K562 (cell line): Measurements from ENCODE around the gene GET3. TPM values are rescaled to one million over a fixed set of nuclear protein-coding genes. Genes with fewer than 3 reads are reported as not detected.

Experiments
- ATAC-seq: fragments of 200-7000 bp; cut with Tn5 transposase; 3 replicates; pipeline ENCODE4 v1.9.1; 2020; ENCODE audit warnings: moderate library complexity
- BruUV-seq: library from RNA; stranded (reverse); fragments of 400-500 nt; replicated peaks from 2 replicates; lab custom pipeline; 2021; lab: Mats Ljungman, UMichigan
- CTCF ChIA-PET: fragments of 300-600 bp; formaldehyde crosslinking; extraction: SDS; loops from one replicate; lab custom pipeline; 2021; ENCODE audit warnings: low intra/inter-chr PET ratio; lab: Yijun Ruan, JAX
- POLR2A ChIA-PET: fragments of 300-600, 350-650 bp; sonication (Branson Sonifier 250); formaldehyde crosslinking; extraction: SDS; loops from one replicate; lab custom pipeline; 2021; ENCODE audit warnings: antibody characterized with exemption, inconsistent platforms; lab: Yijun Ruan, JAX
- DNase-seq, 4 experiments: peaks; one replicate each; pipeline versions ENCODE4 v3.0.0 to v3.0.0-alpha.2; 2011 to 2018; ENCODE audit warnings: low spot score in 3 of 4, mixed read lengths in 3 of 4; ENCODE audit errors: extremely low read depth in 1 of 4
- FAIRE-seq: peaks from 2 replicates; lab custom pipeline; 2011; peaks lifted over from hg19 to GRCh38; lab: Jason Lieb, UNC
- H2AFZ ChIP-seq: 2 replicates; pipeline ENCODE4 v1.6.0; 2011; ENCODE audit warnings: low read depth, low read length, control low read depth, inconsistent platforms
- H3K27ac ChIP-seq: fragments of 200-600 bp; 3 replicates; pipeline ENCODE4 v1.8.0; 2011; ENCODE audit warnings: low read depth, mild to moderate bottlenecking, control low read depth, inconsistent platforms, low read length, moderate library complexity, mixed read lengths; ENCODE audit errors: extremely low read depth
- H3K27me3 ChIP-seq, 2 experiments: fragments of 300-600 bp in 1 of 2; 2 replicates in 1 of 2; 3 replicates in 1 of 2; pipeline versions ENCODE4 v1.6.0 to v1.8.0; 2011; ENCODE audit warnings: inconsistent platforms in 2 of 2, low read length in 2 of 2, mild to moderate bottlenecking in 1 of 2, mixed read lengths in 1 of 2, moderate library complexity in 1 of 2; ENCODE audit not compliant: control insufficient read depth in 2 of 2, insufficient read depth in 2 of 2
- H3K36me3 ChIP-seq: fragments of 300-600 bp; 3 replicates; pipeline ENCODE4 v1.8.0; 2011; ENCODE audit warnings: mild to moderate bottlenecking, low read length, inconsistent platforms; ENCODE audit not compliant: control insufficient read depth, insufficient read depth
- H3K4me1 ChIP-seq, 2 experiments: fragments of 200-600 bp in 1 of 2; replicated peaks in 1 of 2; 2 replicates in 1 of 2; 3 replicates in 1 of 2; pipeline versions ENCODE4 v1.5.1 to v1.8.0; 2011; ENCODE audit warnings: inconsistent platforms in 2 of 2, low read length in 2 of 2, mild to moderate bottlenecking in 1 of 2, mixed read lengths in 1 of 2, moderate library complexity in 1 of 2; ENCODE audit not compliant: control insufficient read depth in 2 of 2, insufficient read depth in 2 of 2
- H3K4me2 ChIP-seq: 2 replicates; pipeline ENCODE4 v1.6.1; 2011; ENCODE audit warnings: low read length, control low read depth, inconsistent platforms, mixed read lengths; ENCODE audit not compliant: insufficient read depth
- H3K4me3 ChIP-seq: fragments of 200-600 bp; sonication (generic), shearing (Covaris generic); 2 replicates; pipeline ENCODE4 v1.5.1; 2016; ENCODE audit warnings: control low read depth, inconsistent platforms
- H3K79me2 ChIP-seq: fragments of 200-600 bp; 3 replicates; pipeline ENCODE4 v1.8.0; 2011; ENCODE audit warnings: low read length, inconsistent platforms; ENCODE audit not compliant: control insufficient read depth, insufficient read depth
- H3K9ac ChIP-seq, 2 experiments: 2 replicates each; pipeline versions ENCODE4 v1.6.0 to v1.6.1; 2011; ENCODE audit warnings: low read depth in 2 of 2, low read length in 2 of 2, control low read depth in 1 of 2, inconsistent platforms in 1 of 2, mild to moderate bottlenecking in 1 of 2, mixed read lengths in 1 of 2; ENCODE audit not compliant: insufficient read depth in 1 of 2
- H3K9me1 ChIP-seq: one replicate; pipeline ENCODE4 v1.6.0; 2011; ENCODE audit warnings: inconsistent platforms, mild to moderate bottlenecking, low read length, moderate library complexity; ENCODE audit not compliant: control insufficient read depth, insufficient read depth
- H3K9me3 ChIP-seq: replicated peaks from 2 replicates; pipeline ENCODE4 v1.5.1; 2011; ENCODE audit warnings: low read depth, low read length, inconsistent platforms; ENCODE audit not compliant: control insufficient read depth, insufficient read depth
- H4K20me1 ChIP-seq: replicated peaks from 2 replicates; pipeline ENCODE4 v1.6.1; 2011; ENCODE audit warnings: low read length, inconsistent platforms, mixed read lengths; ENCODE audit not compliant: control insufficient read depth, insufficient read depth
- ARID4B ChIP-seq: sonication (generic); formaldehyde crosslinking; IDR thresholded peaks from 2 replicates; pipeline ENCODE4 v1.8.0; 2022; ENCODE audit warnings: mild to moderate bottlenecking, missing genetic modification reagents
- ATF4 ChIP-seq: fragments of 450-650 bp; formaldehyde crosslinking; IDR thresholded peaks from 2 replicates; pipeline ENCODE4 v1.4.0; 2022; ENCODE audit warnings: mild to moderate bottlenecking, moderate library complexity
- COPS2 ChIP-seq: fragments of 450-650 bp; conservative IDR thresholded peaks from 2 replicates; pipeline ENCODE4 v1.6.1; 2016; ENCODE audit warnings: mild to moderate bottlenecking, moderate library complexity
- FOS ChIP-seq: IDR thresholded peaks from 3 replicates; pipeline ENCODE4 v1.6.1; 2011; ENCODE audit not compliant: insufficient read length; ENCODE audit errors: extremely low read depth
- HMG20A ChIP-seq: fragments of 450-650 bp; formaldehyde crosslinking; conservative IDR thresholded peaks from 2 replicates; pipeline ENCODE4 v1.4.0; 2020; ENCODE audit warnings: mild to moderate bottlenecking, mixed read lengths
- POLR2G ChIP-seq: fragments of 200-400 bp; formaldehyde crosslinking; IDR thresholded peaks from 2 replicates; pipeline ENCODE4 v1.6.1; 2017; ENCODE audit warnings: low read depth, mild to moderate bottlenecking, antibody characterized with exemption, low read length, moderate library complexity
- XRCC3 ChIP-seq: fragments of 450-650 bp; IDR thresholded peaks from 2 replicates; pipeline ENCODE4 v1.6.1; 2017; ENCODE audit warnings: mild to moderate bottlenecking, moderate library complexity
- ZNF584 ChIP-seq: fragments of 200-800 bp; sonication (Bioruptor generic); IDR thresholded peaks from 2 replicates; pipeline ENCODE4 v1.6.1; 2016; ENCODE audit warnings: low read depth, mild to moderate bottlenecking, missing genetic modification characterization, missing compliant biosample characterization
- WGBS: fragments of 100-300 bp; shearing (Covaris generic); methylation state at CpG from one replicate; pipeline ENCODE4 v1.1.6; 2016; ENCODE audit warnings: low coverage, mixed read lengths; ENCODE audit not compliant: insufficient coverage; ENCODE audit errors: missing lambda C conversion rate; 5-methylcytosine and 5-hydroxymethylcytosine counted together
- in situ Hi-C: fragments of 300-500 bp; cut with MboI; formaldehyde crosslinking; loops from 4 replicates; pipeline ENCODE4 v1.15.0; 2018; ENCODE audit warnings: inconsistent platforms, mixed read lengths
- intact Hi-C: fragments of 100-400 bp; cut with micrococcal nuclease; formaldehyde crosslinking; loops from 2 replicates; pipeline ENCODE4 v1.14.2; 2022
- polyA plus RNA-seq, 8 experiments: library from polyadenylated mRNA; depleted of rRNA in 4 of 8; stranded (reverse) in 5 of 8; unstranded in 3 of 8; fragments of >200 nt; fragmentation: Nextera tagmentation in 2 of 8; fragmentation: Illumina TruSeq in 1 of 8; extraction: Ambion mirVana in 2 of 8; extraction: Trizol in 1 of 8; gene quantifications; 2 replicates each; pipeline versions ENCODE4 v1.2.1 to v1.2.3, GENCODE V29; 2011 to 2014; ENCODE audit warnings: inconsistent platforms in 1 of 8, missing spikeins in 1 of 8
- total RNA-seq, 7 experiments: library from RNA; depleted of rRNA in 6 of 7; stranded (reverse); fragments of >200 nt in 6 of 7; fragmentation: Illumina TruSeq in 2 of 7; extraction: Trizol in 2 of 7; gene quantifications; 2 replicates each; pipeline versions ENCODE4 v1.2.1 to v1.2.3, GENCODE V29; 2011 to 2021; ENCODE audit warnings: low replicate concordance in 1 of 7
- TF ChIP-seq, protein P1 (sequence below): sonication (generic); formaldehyde crosslinking; IDR thresholded peaks from 2 replicates; pipeline ENCODE4 v1.9.0; 2022; ENCODE audit warnings: mild to moderate bottlenecking, missing genetic modification reagents

Gene GET3
- total and polyA plus RNA-seq, 9 of the 15 experiments (the other 6 are each of a cell fraction or from before 2014, with no cell fraction given) = 8.3 to 83.5 (median 51.8) TPM

- Histone ChIP-seq H3K36me3 (peaks cover 93% of the 10 kb centered on the region), H3K4me3 (no peak overlapping the region), H3K27ac (no peak overlapping the region), H3K9me1 (peaks cover 5% of the 10 kb centered on the region), H3K4me2 (no peak overlapping the region), H4K20me1 (no peaks in the 10 kb centered on the region), H3K4me1 (peaks cover 0 to 30% of the 10 kb centered on the region in 2 experiments; a peak in 1 of 5 replicates), H3K9ac (0 out of 4 replicates have a peak overlapping the region, but pooled peaks of 1 of the 2 experiments have one; percentile 7), H3K79me2 (peaks cover 3% of the 10 kb centered on the region; the same call in 2 of the 3 replicates), H2AFZ (no peak overlapping the region), H3K9me3 (no peaks in the 10 kb centered on the region), H3K27me3 (no peaks in the 10 kb centered on the region)
- DNase-seq (no peak), ATAC-seq (no peak), FAIRE-seq (no peak)
- CTCF ChIA-PET = no interaction called here
- 92% methylated on average over 9 of the region's 13 CpGs for WGBS
- intact Hi-C loops (no loop called here), in situ Hi-C loops (no loop called here)
- TF ChIP-seq POLR2G (peak; percentile 28; the same call in 1 of the 2 replicates), COPS2 (no peak)
- BruUV-seq = no TSS peak
- POLR2A ChIA-PET = no interaction called here
Observed at GRCh38 chr19:12706332-12706718, 31.0 kb upstream of the GET3 start.

DNA sequence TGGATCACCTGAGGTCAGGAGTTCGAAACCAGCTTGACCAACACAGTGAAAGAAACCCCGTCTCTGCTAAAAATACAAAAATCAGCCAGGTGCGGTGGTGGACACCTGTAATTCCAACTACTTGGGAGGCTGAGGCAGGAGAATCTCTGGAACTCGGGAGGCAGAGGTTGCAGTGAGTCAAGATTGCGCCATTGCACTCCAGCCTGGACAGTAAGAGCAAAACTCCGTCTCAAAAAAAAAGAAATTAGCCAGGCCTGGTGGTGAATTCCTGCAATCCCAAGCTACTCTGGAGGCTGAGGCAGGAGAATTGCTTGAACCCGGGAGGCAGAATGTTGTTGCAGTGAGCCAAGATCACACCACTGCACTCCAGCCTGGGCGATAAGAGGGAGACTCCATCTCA lies 28.7 kb upstream of the GET3 start:
- H2AFZ ChIP-seq = no peak overlapping the region
- FAIRE-seq = no peak
- ChIA-PET POLR2A (interaction anchor here (0.7 to 1.6 kb wide), 3 partner anchors 10 to 92 kb away, joined by 3 to 4 read pairs (median 3); no protein-coding TSS in a partner anchor), CTCF (no interaction called here)
- no peaks in the 10 kb centered on the region for H3K27me3 ChIP-seq
- in situ Hi-C loops (no loop called here), intact Hi-C loops (no loop called here)
- H3K4me3 ChIP-seq = no peak overlapping the region
- no peak overlapping the region for H3K4me2 ChIP-seq
- no peaks in the 10 kb centered on the region for H3K9me3 ChIP-seq
- H3K4me1 ChIP-seq = peaks cover 0 to 20% of the 10 kb centered on the region in 2 experiments; a peak in 1 of 5 replicates
- no TSS peak for BruUV-seq
- no peak for ATAC-seq
- no peak overlapping the region for H3K27ac ChIP-seq
- no peaks in the 10 kb centered on the region; the same call in 1 of the 2 replicates for H4K20me1 ChIP-seq
- peaks cover 8% of the 10 kb centered on the region; the same call in 2 of the 3 replicates for H3K79me2 ChIP-seq
- no peak for DNase-seq
- peaks cover 3% of the 10 kb centered on the region for H3K9me1 ChIP-seq
- peaks cover 88% of the 10 kb centered on the region for H3K36me3 ChIP-seq
- 98% methylated on average over 8 of the region's 8 CpGs for WGBS
- no peak overlapping the region for H3K9ac ChIP-seq
- TF ChIP-seq HMG20A (CRISPR knock-in tag) (no peak), ATF4 (no peak), ZNF584 (no peak), XRCC3 (no peak), FOS (no peak), ARID4B (no peak)
- TF ChIP-seq, protein P1, sequence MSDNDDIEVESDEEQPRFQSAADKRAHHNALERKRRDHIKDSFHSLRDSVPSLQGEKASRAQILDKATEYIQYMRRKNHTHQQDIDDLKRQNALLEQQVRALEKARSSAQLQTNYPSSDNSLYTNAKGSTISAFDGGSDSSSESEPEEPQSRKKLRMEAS (CRISPR knock-in tag) = no peak
